Natural killer cell treated with Interleukin-12 subunit alpha and Interleukin-12 subunit beta and Interleukin-15 and Interleukin-18, amount 100 ng/mL, for 72 hours (primary cell): Measurements from ENCODE around the gene DIABLO. TPM values are rescaled to one million over a fixed set of nuclear protein-coding genes. Genes with fewer than 3 reads are reported as not detected.
A peak's percentile ranks its signal among the peaks of the same experiment; 100 is the strongest.

Experiments
- ATAC-seq, 2 donors: fragments of 150-1000 bp; cut with Tn5 transposase in 1 of 2; sonication (Bioruptor Pico), chemical (Tn5 transposase) in 1 of 2; 2 replicates each; pipeline ENCODE4 v1.10.0; 2021
- DNase-seq: peaks from one replicate; pipeline ENCODE4 v3.0.0; 2022; ENCODE audit warnings: low spot score
- H3K27ac Mint-ChIP-seq, 2 donors: 1 replicate in 1 of 2; 2 replicates in 1 of 2; pipeline ENCODE4 v1.8.0; 2022; ENCODE audit warnings: mixed read lengths in 2 of 2, mild to moderate bottlenecking in 1 of 2, moderate library complexity in 1 of 2
- H3K27me3 Mint-ChIP-seq, 2 donors: 1 replicate in 1 of 2; 2 replicates in 1 of 2; pipeline ENCODE4 v1.8.0; 2022; ENCODE audit warnings: mixed read lengths in 2 of 2
- H3K36me3 Mint-ChIP-seq: one replicate; pipeline ENCODE4 v1.8.0; 2022; ENCODE audit warnings: mixed read lengths
- H3K4me1 Mint-ChIP-seq, 2 donors: 1 replicate in 1 of 2; 2 replicates in 1 of 2; pipeline ENCODE4 v1.8.0; 2022; ENCODE audit warnings: low read depth in 2 of 2, mixed read lengths in 2 of 2, mild to moderate bottlenecking in 1 of 2
- H3K4me3 Mint-ChIP-seq: one replicate; pipeline ENCODE4 v1.8.0; 2022; ENCODE audit warnings: mixed read lengths
- H3K9me3 Mint-ChIP-seq: 2 replicates; pipeline ENCODE4 v1.8.0; 2022; ENCODE audit warnings: mixed read lengths
- total RNA-seq, 2 donors: library from RNA; stranded (reverse); gene quantifications; one replicate each; pipeline ENCODE4 v1.2.3, GENCODE V29; 2022

The DIABLO gene
- total RNA-seq, 2 donors from 2014 or later, result 43.0 to 47.3 TPM

GRCh38 chr12:122238861-122239260, 13.0 kb upstream of the DIABLO start:
- Mint-ChIP-seq H3K36me3 (peaks cover 9% of the 10 kb centered on the region), H3K4me3 (no peak overlapping the region), H3K9me3 (no peaks in the 10 kb centered on the region), H3K4me1 (no peaks in the 10 kb centered on the region), H3K27ac (no peak overlapping the region), H3K27me3 (no peaks in the 10 kb centered on the region)
- ATAC-seq, result no peak
- DNase-seq, result no peak

GRCh38 chr12:122235741-122236140, 9.9 kb upstream of the DIABLO start:
- Mint-ChIP-seq H3K27ac (no peak overlapping the region), H3K36me3 (peaks cover 16% of the 10 kb centered on the region), H3K4me1 (no peaks in the 10 kb centered on the region), H3K27me3 (no peaks in the 10 kb centered on the region), H3K9me3 (no peaks in the 10 kb centered on the region), H3K4me3 (no peak overlapping the region)
- ATAC-seq (no peak), DNase-seq (no peak)

GRCh38 chr12:122232691-122233090, 6.8 kb upstream of the DIABLO start:
- ATAC-seq (no peak), DNase-seq (no peak)
- no peaks in the 10 kb centered on the region for H3K27me3 Mint-ChIP-seq
- H3K36me3 Mint-ChIP-seq, result peaks cover 16% of the 10 kb centered on the region
- H3K4me1 Mint-ChIP-seq, result peaks cover 7 to 8% of the 10 kb centered on the region in 2 donors
- no peak overlapping the region for H3K27ac Mint-ChIP-seq
- H3K9me3 Mint-ChIP-seq, result no peaks in the 10 kb centered on the region
- no peak overlapping the region for H3K4me3 Mint-ChIP-seq

DNA sequence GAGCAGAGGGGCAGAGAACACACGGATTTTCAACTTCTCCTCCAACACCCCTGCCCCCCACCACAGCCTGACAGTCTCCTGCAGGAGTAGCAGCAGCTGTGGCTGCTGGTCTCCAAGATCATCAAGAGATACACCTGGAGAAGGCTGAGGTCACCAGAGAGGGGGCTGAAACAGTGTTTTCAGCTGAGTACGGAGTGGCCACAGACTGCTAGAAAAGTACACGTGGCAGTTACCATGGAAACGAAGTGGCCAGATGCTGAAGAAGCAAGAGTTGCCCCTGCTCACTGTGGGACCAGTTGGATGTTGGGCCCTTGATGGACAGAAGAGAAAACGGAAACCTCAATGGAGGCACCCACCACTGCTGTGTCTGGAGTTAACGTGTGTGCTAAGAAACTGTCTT, 4.9 kb upstream of the DIABLO start:
- no peaks in the 10 kb centered on the region for H3K9me3 Mint-ChIP-seq

GRCh38 chr12:122228092-122228491, 2.2 kb upstream of the DIABLO start:
- Mint-ChIP-seq H3K9me3 (no peaks in the 10 kb centered on the region), H3K36me3 (peaks cover 19% of the 10 kb centered on the region), H3K4me1 (peaks cover 27 to 32% of the 10 kb centered on the region in 2 donors), H3K4me3 (peak overlapping the region; percentile 87), H3K27ac (peak overlapping the region in 1 of 2 donors; percentile 59), H3K27me3 (no peaks in the 10 kb centered on the region)
- DNase-seq (no peak), ATAC-seq (no peak)

More for the DNA sequence above, 4.9 kb upstream of the DIABLO start:
- H3K4me3 Mint-ChIP-seq, result no peak overlapping the region
- ATAC-seq (no peak), DNase-seq (no peak)
- no peaks in the 10 kb centered on the region for H3K27me3 Mint-ChIP-seq
- H3K4me1 Mint-ChIP-seq, result peaks cover 14 to 18% of the 10 kb centered on the region in 2 donors
- H3K27ac Mint-ChIP-seq, result no peak overlapping the region
- H3K36me3 Mint-ChIP-seq, result peaks cover 15% of the 10 kb centered on the region

GRCh38 chr12:122227341-122227740, 1.5 kb upstream of the DIABLO start:
- H3K4me3 Mint-ChIP-seq, result peak overlapping the region; percentile 87
- H3K36me3 Mint-ChIP-seq, result peaks cover 16% of the 10 kb centered on the region
- H3K4me1 Mint-ChIP-seq, result peaks cover 30 to 37% of the 10 kb centered on the region in 2 donors
- peak overlapping the region; percentile 59 to 74 for H3K27ac Mint-ChIP-seq
- H3K27me3 Mint-ChIP-seq, result no peaks in the 10 kb centered on the region
- ATAC-seq, result no peak
- no peak for DNase-seq
- H3K9me3 Mint-ChIP-seq, result no peaks in the 10 kb centered on the region

- Mint-ChIP-seq H3K4me1 (peaks cover 30 to 37% of the 10 kb centered on the region in 2 donors), H3K27me3 (no peaks in the 10 kb centered on the region), H3K27ac (peak overlapping the region; percentile 59 to 74), H3K4me3 (peak overlapping the region; percentile 87), H3K9me3 (no peaks in the 10 kb centered on the region), H3K36me3 (peaks cover 12% of the 10 kb centered on the region)
- DNase-seq, result no peak
- ATAC-seq, result no peak
Measured at GRCh38 chr12:122226366-122227125, 694 bp upstream of the DIABLO start.

GRCh38 chr12:122216445-122216844, 9.4 kb downstream of the DIABLO start:
- Mint-ChIP-seq H3K27ac (no peak overlapping the region), H3K27me3 (no peaks in the 10 kb centered on the region)

DNA sequence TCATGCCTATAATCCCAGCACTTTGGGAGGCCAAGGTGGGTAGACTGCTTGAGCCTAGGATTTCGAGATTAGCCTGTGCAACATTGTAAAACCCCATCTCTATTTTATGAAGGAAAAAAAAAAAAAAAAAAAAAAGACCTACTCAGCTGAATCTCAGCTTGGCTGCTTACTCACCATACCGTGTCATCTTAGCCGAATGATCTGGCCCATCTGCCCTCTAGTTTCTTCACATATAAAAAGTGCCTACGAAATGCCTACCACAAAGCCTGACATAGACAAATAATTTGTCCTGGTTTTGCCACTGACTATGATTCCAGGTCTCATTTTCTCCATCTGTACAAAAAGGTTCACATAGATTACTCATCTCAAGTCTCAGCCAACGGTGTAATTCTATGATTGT, 10.1 kb downstream of the DIABLO start:
- ATAC-seq (no peak), DNase-seq (no peak)
- Mint-ChIP-seq H3K9me3 (no peaks in the 10 kb centered on the region), H3K4me3 (no peak overlapping the region), H3K4me1 (peaks cover 0 to 3% of the 10 kb centered on the region in 2 donors), H3K27me3 (no peaks in the 10 kb centered on the region), H3K36me3 (peaks cover 31% of the 10 kb centered on the region), H3K27ac (no peak overlapping the region)

More at GRCh38 chr12:122216445-122216844, 9.4 kb downstream of the DIABLO start:
- ATAC-seq (no peak), DNase-seq (no peak)
- no peaks in the 10 kb centered on the region for H3K9me3 Mint-ChIP-seq
- peaks cover 0 to 3% of the 10 kb centered on the region in 2 donors for H3K4me1 Mint-ChIP-seq
- peaks cover 31% of the 10 kb centered on the region for H3K36me3 Mint-ChIP-seq
- no peak overlapping the region for H3K4me3 Mint-ChIP-seq

DNA sequence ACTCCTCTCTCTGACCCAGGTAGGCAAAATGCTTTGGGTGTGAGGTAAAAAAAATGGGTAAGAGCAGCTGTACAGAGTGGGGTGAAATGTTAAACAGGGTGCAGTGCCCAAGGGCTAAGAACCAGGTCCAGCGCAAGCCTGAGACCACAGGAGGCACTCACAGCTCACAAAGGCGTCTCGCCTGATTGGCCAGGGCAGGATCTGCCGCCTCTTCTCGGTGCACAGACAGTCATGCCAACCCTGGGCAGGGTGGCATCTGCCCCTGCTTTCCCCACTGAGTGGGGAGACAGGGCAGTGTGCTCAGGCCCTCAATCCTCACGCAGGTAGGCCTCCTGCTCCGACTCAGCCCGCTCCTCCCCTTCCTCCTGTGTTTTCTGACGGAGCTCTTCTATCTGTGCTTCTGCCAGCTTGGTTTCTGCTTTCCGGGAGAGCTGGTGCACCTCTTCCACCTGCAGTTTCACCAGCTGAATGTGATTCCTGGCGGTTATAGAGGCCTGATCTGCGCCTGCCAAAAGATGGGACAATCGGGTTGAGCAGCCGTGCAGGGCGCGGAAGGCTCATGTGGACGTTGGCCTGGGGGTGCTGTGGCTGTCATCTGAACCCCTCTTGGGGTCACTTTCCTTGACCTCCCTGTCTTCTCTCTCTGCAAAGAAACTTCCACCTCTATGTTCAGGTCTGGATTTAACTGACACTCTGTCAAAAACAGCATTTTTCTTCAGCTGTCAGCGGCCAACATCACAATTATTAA, 17.6 kb downstream of the DIABLO start:
- no peaks in the 10 kb centered on the region for H3K9me3 Mint-ChIP-seq

GRCh38 chr12:122207391-122207790, 18.5 kb downstream of the DIABLO start:
- Mint-ChIP-seq H3K4me1 (peaks cover 5 to 13% of the 10 kb centered on the region in 2 donors), H3K9me3 (no peaks in the 10 kb centered on the region), H3K36me3 (peaks cover 16% of the 10 kb centered on the region), H3K27ac (no peak overlapping the region), H3K27me3 (peaks cover 11 to 12% of the 10 kb centered on the region in 2 donors), H3K4me3 (no peak overlapping the region)
- ATAC-seq (no peak), DNase-seq (no peak)

More for the DNA sequence above, 17.6 kb downstream of the DIABLO start:
- DNase-seq, result no peak
- Mint-ChIP-seq H3K36me3 (peaks cover 16% of the 10 kb centered on the region), H3K4me3 (no peak overlapping the region), H3K27ac (no peak overlapping the region), H3K4me1 (peaks cover 5 to 8% of the 10 kb centered on the region in 2 donors), H3K27me3 (peaks cover 9 to 11% of the 10 kb centered on the region in 2 donors)
- no peak for ATAC-seq

DNA sequence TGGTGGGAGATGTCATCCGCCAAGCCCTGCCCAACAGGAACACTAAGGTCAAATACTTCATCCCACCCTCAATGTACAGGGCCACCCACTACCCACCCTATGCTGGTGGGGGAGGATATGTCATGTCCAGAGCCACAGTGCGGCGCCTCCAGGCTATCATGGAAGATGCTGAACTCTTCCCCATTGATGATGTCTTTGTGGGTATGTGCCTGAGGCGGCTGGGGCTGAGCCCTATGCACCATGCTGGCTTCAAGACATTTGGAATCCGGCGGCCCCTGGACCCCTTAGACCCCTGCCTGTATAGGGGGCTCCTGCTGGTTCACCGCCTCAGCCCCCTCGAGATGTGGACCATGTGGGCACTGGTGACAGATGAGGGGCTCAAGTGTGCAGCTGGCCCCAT, 18.9 kb downstream of the DIABLO start:
- ATAC-seq, result no peak
- Mint-ChIP-seq H3K9me3 (no peaks in the 10 kb centered on the region), H3K27me3 (peaks cover 11 to 12% of the 10 kb centered on the region in 2 donors), H3K36me3 (peaks cover 12% of the 10 kb centered on the region), H3K4me1 (peaks cover 5 to 13% of the 10 kb centered on the region in 2 donors), H3K4me3 (no peak overlapping the region), H3K27ac (no peak overlapping the region)
- DNase-seq, result no peak

DNA sequence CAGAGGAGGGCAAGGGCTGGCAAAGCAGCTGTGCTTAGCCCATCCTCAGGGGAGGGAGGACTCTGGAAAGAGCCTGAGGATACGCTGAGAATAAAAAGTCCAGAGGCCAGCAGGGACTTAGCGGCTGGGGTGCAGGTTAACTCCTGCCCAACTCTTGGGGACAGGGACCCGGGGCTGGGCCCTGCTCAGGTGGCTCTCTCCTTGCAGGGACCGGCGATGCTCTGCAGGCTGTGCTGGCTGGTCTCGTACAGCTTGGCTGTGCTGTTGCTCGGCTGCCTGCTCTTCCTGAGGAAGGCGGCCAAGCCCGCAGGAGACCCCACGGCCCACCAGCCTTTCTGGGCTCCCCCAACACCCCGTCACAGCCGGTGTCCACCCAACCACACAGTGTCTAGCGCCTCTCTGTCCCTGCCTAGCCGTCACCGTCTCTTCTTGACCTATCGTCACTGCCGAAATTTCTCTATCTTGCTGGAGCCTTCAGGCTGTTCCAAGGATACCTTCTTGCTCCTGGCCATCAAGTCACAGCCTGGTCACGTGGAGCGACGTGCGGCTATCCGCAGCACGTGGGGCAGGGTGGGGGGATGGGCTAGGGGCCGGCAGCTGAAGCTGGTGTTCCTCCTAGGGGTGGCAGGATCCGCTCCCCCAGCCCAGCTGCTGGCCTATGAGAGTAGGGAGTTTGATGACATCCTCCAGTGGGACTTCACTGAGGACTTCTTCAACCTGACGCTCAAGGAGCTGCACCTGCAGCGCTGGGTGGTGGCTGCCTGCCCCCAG, 19.6 kb downstream of the DIABLO start:
- Mint-ChIP-seq H3K27ac (no peak overlapping the region), H3K9me3 (no peaks in the 10 kb centered on the region), H3K27me3 (peaks cover 11 to 15% of the 10 kb centered on the region in 2 donors), H3K4me1 (peaks cover 5 to 13% of the 10 kb centered on the region in 2 donors), H3K36me3 (peaks cover 11% of the 10 kb centered on the region), H3K4me3 (no peak overlapping the region)
- ATAC-seq (no peak), DNase-seq (no peak)
